GM12864 (cell line): ENCODE data around the gene HDAC4.

Experiments used
- DNase-seq: peaks from one replicate; pipeline ENCODE4 v3.0.0-alpha.2; 2011; ENCODE audit warnings: low read depth
- H3K4me3 ChIP-seq: 2 replicates; pipeline ENCODE4 v1.5.1; 2011; ENCODE audit warnings: mild to moderate bottlenecking, low read depth, low read length, control low read depth
- CTCF ChIP-seq: IDR thresholded peaks from 2 replicates; pipeline ENCODE4 v1.5.1; 2011; ENCODE audit warnings: low read depth, mild to moderate bottlenecking, moderate library complexity, low read length, control low read depth, inconsistent platforms; ENCODE audit errors: missing control alignments

The HDAC4 gene

GRCh38 chr2:239368321-239368720 is 32.5 kb downstream of the HDAC4 start:
- H3K4me3 ChIP-seq = no peak overlapping the region
- TF ChIP-seq CTCF = no peak
- no peak for DNase-seq

- TF ChIP-seq CTCF = no peak
These were observed 34.1 kb downstream of the HDAC4 start for GRCh38 chr2:239366740-239367139.

GRCh38 chr2:239365782-239366435 is 34.9 kb downstream of the HDAC4 start:
- DNase-seq = no peak
- TF ChIP-seq CTCF = no peak
- H3K4me3 ChIP-seq = no peak overlapping the region

More at GRCh38 chr2:239366740-239367139, 34.1 kb downstream of the HDAC4 start:
- H3K4me3 ChIP-seq = no peak overlapping the region
- DNase-seq = no peak

GRCh38 chr2:239365071-239365781 is 35.6 kb downstream of the HDAC4 start:
- TF ChIP-seq CTCF = no peak
- H3K4me3 ChIP-seq = no peak overlapping the region
- no peak for DNase-seq

GRCh38 chr2:239363946-239364637 is 36.7 kb downstream of the HDAC4 start:
- no peak for DNase-seq
- TF ChIP-seq CTCF = no peak
- H3K4me3 ChIP-seq = no peak overlapping the region

- no peak for DNase-seq
- TF ChIP-seq CTCF = no peak
- H3K4me3 ChIP-seq = no peak overlapping the region
These were observed 38.3 kb downstream of the HDAC4 start for GRCh38 chr2:239362507-239362906.

GRCh38 chr2:239361311-239361642 is 39.5 kb downstream of the HDAC4 start:
- TF ChIP-seq CTCF = no peak
- DNase-seq = no peak
- no peak overlapping the region for H3K4me3 ChIP-seq
